ENCODE measurements around the gene DCAF17. TPM values are rescaled to one million over a fixed set of nuclear protein-coding genes. Genes with fewer than 3 reads are reported as not detected.

DCAF17 gene
- total and polyA plus RNA-seq, 2 of the 13 experiments (the other 11 are each of a cell fraction or from before 2014, with no cell fraction given), result 13.7 to 30.0 TPM

- ATAC-seq (no peak; the same call in 2 of the 3 replicates), DNase-seq (ENCODE audit: low spot score) (no peak), FAIRE-seq (no peak)
- TF ChIP-seq ZNF558 (CRISPR knock-in tag; IDR thresholded peaks at IDR 0.05; ENCODE audit: borderline replicate concordance) (no peak), PAXIP1 (CRISPR knock-in tag; conservative IDR thresholded peaks at IDR 0.05) (no peak), CHD4 (IDR thresholded peaks at IDR 0.05; ENCODE audit: borderline replicate concordance, low read length) (peak; percentile 48; the same call in 1 of the 2 replicates), ZNF234 (CRISPR knock-in tag; conservative IDR thresholded peaks at IDR 0.05) (no peak), CTCF (CRISPR knock-in tag; IDR thresholded peaks at IDR 0.05) (peak; percentile 33; the same call in 1 of the 2 replicates)
- Histone ChIP-seq H4K20me1 (ENCODE audit: insufficient read depth, low read length) (no peaks in the 10 kb centered on the region), H3K4me3 (replicated peaks in 1 of 3; ENCODE audit: insufficient read depth in 1 of 3, low read depth in 2 of 3, low read length in 3 of 3) (no peak overlapping the region), H3K27me3 (ENCODE audit: control insufficient read depth in 1 of 2, insufficient read depth in 2 of 2, low read length in 2 of 2) (peaks cover 0 to 30% of the 10 kb centered on the region in 2 experiments; a peak in 3 of 5 replicates), H3K36me3 (replicated peaks in 1 of 2; ENCODE audit: control insufficient read depth in 1 of 2, insufficient read depth in 2 of 2, low read length in 2 of 2) (no peaks in the 10 kb centered on the region), H3K9ac (ENCODE audit: insufficient read depth, low read depth, low read length) (no peak overlapping the region), H3K27ac (ENCODE audit: extremely low read length, insufficient read depth, low read length) (no peak overlapping the region), H2AFZ (ENCODE audit: low read length) (no peak overlapping the region), H3K9me3 (ENCODE audit: low read length) (peaks cover 5% of the 10 kb centered on the region), H3K4me2 (ENCODE audit: low read depth, low read length) (no peak overlapping the region), H3K4me1 (ENCODE audit: insufficient read depth, low read length) (no peaks in the 10 kb centered on the region), H3K79me2 (ENCODE audit: insufficient read depth, low read length) (no peaks in the 10 kb centered on the region)
- BruUV-seq (replicated peaks), result no TSS peak
- 0% methylated on average over 1 of the region's 1 CpG for WGBS (ENCODE audit: low lambda C conversion rate)
- intact Hi-C loops (cut with micrococcal nuclease; ENCODE audit: unreplicated experiment), result no loop called here
- POLR2A ChIA-PET, result interaction anchor here (0.6 kb wide), 1 partner anchor 474 kb away, joined by 3 read pairs; no protein-coding TSS in a partner anchor
- in situ Hi-C loops (cut with HindIII; ENCODE audit: extremely low pct_ligation_motif_present, low pct_unique_long_range_greater_than_20kb), result no loop called here
- CTCF ChIA-PET (ENCODE audit: low intra/inter-chr PET ratio, low total read pairs), result no interaction called here
Measured at GRCh38 chr2:171529914-171530313, 95.9 kb downstream of the DCAF17 start.
